HG03457 (cell line): ENCODE data around the gene HSPA1B.
"Not testable (repeated sequence)": the region's sequence is repeated elsewhere in the genome, so short reads cannot be mapped to it uniquely, and the experiment has no call there.

Experiments used
- ATAC-seq: cut with Tn5 transposase; IDR thresholded peaks from one replicate; pipeline ENCODE4 v1.9.1; 2021; ENCODE audit warnings: moderate number of reproducible peaks; ENCODE audit not compliant: unreplicated experiment

HSPA1B gene

GRCh38 chr6:31827286-31828079 is at the start of gene HSPA1B:
Gene HSPA1B, plus strand, starts transcription at chr6:31827738. Its CDS starts 213 bp downstream, at chr6:31827951.
- ATAC-seq, result peak; percentile 56

- no peak for ATAC-seq
Measured at GRCh38 chr6:31778193-31778592, 49.3 kb upstream of the HSPA1B start.

- ATAC-seq, result no peak
Measured at GRCh38 chr6:31778999-31779885, 48.3 kb upstream of the HSPA1B start.

- no peak for ATAC-seq
Measured at GRCh38 chr6:31779908-31780307, 47.6 kb upstream of the HSPA1B start.

- ATAC-seq, result no peak
Measured at GRCh38 chr6:31780507-31781243, 46.9 kb upstream of the HSPA1B start.

- ATAC-seq, result no peak
Measured at GRCh38 chr6:31781244-31782125, 46.1 kb upstream of the HSPA1B start.

GRCh38 chr6:31782126-31782855 is 45.2 kb upstream of the HSPA1B start:
- no peak for ATAC-seq

GRCh38 chr6:31784098-31784925 is 43.2 kb upstream of the HSPA1B start:
- ATAC-seq, result no peak

- no peak for ATAC-seq
Measured at GRCh38 chr6:31785475-31785874, 42.1 kb upstream of the HSPA1B start.

- no peak for ATAC-seq
Measured at GRCh38 chr6:31791324-31792089, 36.0 kb upstream of the HSPA1B start.

- no peak for ATAC-seq
Measured at GRCh38 chr6:31792090-31792374, 35.5 kb upstream of the HSPA1B start.

- no peak for ATAC-seq
Measured at GRCh38 chr6:31792761-31793171, 34.8 kb upstream of the HSPA1B start.

- not testable (repeated sequence) for ATAC-seq
Measured at GRCh38 chr6:31793927-31794245, 33.7 kb upstream of the HSPA1B start.

GRCh38 chr6:31794294-31794865 is 33.2 kb upstream of the HSPA1B start:
- ATAC-seq, result no peak

- no peak for ATAC-seq
Measured at GRCh38 chr6:31794866-31795615, 32.5 kb upstream of the HSPA1B start.

- ATAC-seq, result peak; percentile 58
Measured at GRCh38 chr6:31795616-31796298, 31.8 kb upstream of the HSPA1B start, which contains the start of gene VARS1. Gene VARS1, minus strand, starts transcription at chr6:31795752. Its CDS starts 535 bp downstream, at chr6:31795217.

GRCh38 chr6:31796993-31797385 is 30.5 kb upstream of the HSPA1B start:
- no peak for ATAC-seq
